ENCODE results near the gene SLC25A10. TPM values are rescaled to one million over a fixed set of nuclear protein-coding genes. Genes with fewer than 3 reads are reported as not detected.

The SLC25A10 gene
- total and polyA plus RNA-seq, 4 donors: 2.1 to 6.4 (median 2.9) TPM

- DNase-seq: no peak
- Histone ChIP-seq H3K27me3 (ENCODE audit: control insufficient read depth in 1 of 2, insufficient read depth in 2 of 2, low read length in 1 of 2) (no peaks in the 10 kb centered on the region), H3K27ac (ENCODE audit: low read depth in 1 of 2, low read length in 2 of 2) (no peak overlapping the region), H3K36me3 (ENCODE audit: control insufficient read depth in 1 of 2, insufficient read depth in 2 of 2, low read length in 1 of 2) (no peaks in the 10 kb centered on the region), H3K4me3 (ENCODE audit: low read length in 2 of 2) (no peak overlapping the region), H3K9me3 (ENCODE audit: control insufficient read depth, low read length) (no peaks in the 10 kb centered on the region), H3K4me1 (ENCODE audit: control insufficient read depth in 1 of 2, insufficient read depth in 2 of 2, low read length in 2 of 2) (no peaks in the 10 kb centered on the region)
- no peak for ATAC-seq (ENCODE audit: low FRiP score)
- intact Hi-C loops (cut with DNase I): loop anchor here in 1 of 2 donors (2.0 kb wide), 1 partner anchor 35 kb away; the partner anchor contains the start of genes CCDC137 and OXLD1
- WGBS, 2 donors: 71 to 75% methylated on average over 23 of the region's 23 CpGs
Measured at GRCh38 chr17:81701288-81702071, 10.6 kb upstream of the SLC25A10 start.

GRCh38 chr17:81702934-81703746 is 8.9 kb upstream of the SLC25A10 start, which contains the start of gene MRPL12:
Gene MRPL12 (plus strand): TSS chr17:81703367. CDS start chr17:81703502, 135 bp downstream.
- H3K9me3 ChIP-seq (ENCODE audit: control insufficient read depth, low read length): no peaks in the 10 kb centered on the region
- 0 to 1% methylated on average over 94 to 102 of the region's 102 CpGs for WGBS, 2 donors
- no peaks in the 10 kb centered on the region for H3K4me1 ChIP-seq (ENCODE audit: control insufficient read depth in 1 of 2, insufficient read depth in 2 of 2, low read length in 2 of 2)
- intact Hi-C loops (cut with DNase I): loop anchor here in 1 of 2 donors (2.0 kb wide), 1 partner anchor 36 kb away; the partner anchor contains the start of genes CCDC137 and OXLD1
- ATAC-seq (ENCODE audit: low FRiP score) (peak; percentile 95), DNase-seq (peak; percentile 96 to 98)
- peak within 1 kb of the TSS; percentile 74 to 81 for H3K4me3 ChIP-seq (ENCODE audit: low read length in 2 of 2)
- H3K36me3 ChIP-seq (ENCODE audit: control insufficient read depth in 1 of 2, insufficient read depth in 2 of 2, low read length in 1 of 2): no peaks in the 10 kb centered on the region
- H3K27ac ChIP-seq (ENCODE audit: low read depth in 1 of 2, low read length in 2 of 2): peak within 1 kb of the TSS; percentile 71 to 87
- H3K27me3 ChIP-seq (ENCODE audit: control insufficient read depth in 1 of 2, insufficient read depth in 2 of 2, low read length in 1 of 2): no peaks in the 10 kb centered on the region

GRCh38 chr17:81703747-81704654 is 8.1 kb upstream of the SLC25A10 start:
- Histone ChIP-seq H3K27me3 (ENCODE audit: control insufficient read depth in 1 of 2, insufficient read depth in 2 of 2, low read length in 1 of 2) (no peaks in the 10 kb centered on the region), H3K27ac (ENCODE audit: low read depth in 1 of 2, low read length in 2 of 2) (no peak overlapping the region), H3K4me3 (ENCODE audit: low read length in 2 of 2) (peak overlapping the region; percentile 52 to 81), H3K9me3 (ENCODE audit: control insufficient read depth, low read length) (no peaks in the 10 kb centered on the region), H3K36me3 (ENCODE audit: control insufficient read depth in 1 of 2, insufficient read depth in 2 of 2, low read length in 1 of 2) (no peaks in the 10 kb centered on the region), H3K4me1 (ENCODE audit: control insufficient read depth in 1 of 2, insufficient read depth in 2 of 2, low read length in 2 of 2) (no peaks in the 10 kb centered on the region)
- DNase-seq: no peak
- intact Hi-C loops (cut with DNase I): loop anchor here in 1 of 2 donors (2.0 kb wide), 1 partner anchor 37 kb away; the partner anchor contains the start of genes CCDC137 and OXLD1
- no peak for ATAC-seq (ENCODE audit: low FRiP score)
- 31% methylated on average over 26 to 27 of the region's 27 CpGs for WGBS, 2 donors

GRCh38 chr17:81705518-81706231 is 6.4 kb upstream of the SLC25A10 start:
- Histone ChIP-seq H3K4me3 (ENCODE audit: low read length in 2 of 2) (no peak overlapping the region), H3K4me1 (ENCODE audit: control insufficient read depth in 1 of 2, insufficient read depth in 2 of 2, low read length in 2 of 2) (no peaks in the 10 kb centered on the region), H3K9me3 (ENCODE audit: control insufficient read depth, low read length) (no peaks in the 10 kb centered on the region), H3K36me3 (ENCODE audit: control insufficient read depth in 1 of 2, insufficient read depth in 2 of 2, low read length in 1 of 2) (no peaks in the 10 kb centered on the region), H3K27ac (ENCODE audit: low read depth in 1 of 2, low read length in 2 of 2) (no peak overlapping the region), H3K27me3 (ENCODE audit: control insufficient read depth in 1 of 2, insufficient read depth in 2 of 2, low read length in 1 of 2) (no peaks in the 10 kb centered on the region)
- ATAC-seq (ENCODE audit: low FRiP score) (no peak), DNase-seq (no peak)
- intact Hi-C loops (cut with DNase I): no loop called here
- 91 to 94% methylated on average over 30 of the region's 30 CpGs for WGBS, 2 donors

- ATAC-seq (ENCODE audit: low FRiP score): no peak
- Histone ChIP-seq H3K4me1 (ENCODE audit: control insufficient read depth in 1 of 2, insufficient read depth in 2 of 2, low read length in 2 of 2) (no peaks in the 10 kb centered on the region), H3K27ac (ENCODE audit: low read depth in 1 of 2, low read length in 2 of 2) (no peak overlapping the region), H3K4me3 (ENCODE audit: low read length in 2 of 2) (no peak overlapping the region), H3K27me3 (ENCODE audit: control insufficient read depth in 1 of 2, insufficient read depth in 2 of 2, low read length in 1 of 2) (no peaks in the 10 kb centered on the region), H3K36me3 (ENCODE audit: control insufficient read depth in 1 of 2, insufficient read depth in 2 of 2, low read length in 1 of 2) (no peaks in the 10 kb centered on the region), H3K9me3 (ENCODE audit: control insufficient read depth, low read length) (no peaks in the 10 kb centered on the region)
- DNase-seq: no peak
- 94 to 95% methylated on average over 17 of the region's 17 CpGs for WGBS, 2 donors
- intact Hi-C loops (cut with DNase I): no loop called here
Measured at GRCh38 chr17:81706232-81706611, 5.9 kb upstream of the SLC25A10 start.

- Histone ChIP-seq H3K4me3 (ENCODE audit: low read length in 2 of 2) (no peak overlapping the region), H3K36me3 (ENCODE audit: control insufficient read depth in 1 of 2, insufficient read depth in 2 of 2, low read length in 1 of 2) (no peaks in the 10 kb centered on the region), H3K4me1 (ENCODE audit: control insufficient read depth in 1 of 2, insufficient read depth in 2 of 2, low read length in 2 of 2) (no peaks in the 10 kb centered on the region), H3K27ac (ENCODE audit: low read depth in 1 of 2, low read length in 2 of 2) (no peak overlapping the region), H3K9me3 (ENCODE audit: control insufficient read depth, low read length) (no peaks in the 10 kb centered on the region), H3K27me3 (ENCODE audit: control insufficient read depth in 1 of 2, insufficient read depth in 2 of 2, low read length in 1 of 2) (no peaks in the 10 kb centered on the region)
- WGBS, 2 donors: 91 to 92% methylated on average over 54 of the region's 54 CpGs
- DNase-seq (no peak), ATAC-seq (ENCODE audit: low FRiP score) (no peak)
- intact Hi-C loops (cut with DNase I): no loop called here
Measured at GRCh38 chr17:81706757-81707624, 5.1 kb upstream of the SLC25A10 start.
